PFSK-1 (cell line): Measurements from ENCODE around the gene TMEM243.

Source experiments
- FOXP2 ChIP-seq: optimal IDR thresholded peaks from 2 replicates; pipeline ENCODE3; 2011; ENCODE audit warnings: borderline replicate concordance, control low read depth, inconsistent platforms; ENCODE audit not compliant: insufficient read depth; ENCODE audit errors: extremely low read length, extremely low read depth
- POLR2AphosphoS5 ChIP-seq: IDR thresholded peaks from 2 replicates; pipeline ENCODE4 v1.6.1; 2012; ENCODE audit warnings: low read depth, mild to moderate bottlenecking, control low read depth, low read length, moderate library complexity
- SIN3A ChIP-seq: IDR thresholded peaks from 2 replicates; pipeline ENCODE4 v1.6.1; 2012; ENCODE audit warnings: mild to moderate bottlenecking, low read length, moderate library complexity, borderline replicate concordance; ENCODE audit not compliant: insufficient read depth
- TAF1 ChIP-seq: IDR thresholded peaks from 2 replicates; pipeline ENCODE4 v1.6.1; 2012; ENCODE audit warnings: low read length, control low read depth, borderline replicate concordance; ENCODE audit not compliant: insufficient read depth
- TF ChIP-seq, protein P1 (sequence below), 2 experiments: IDR thresholded peaks; 2 replicates each; pipeline versions ENCODE4 v1.6.1 to v1.8.0; 2011 to 2012; ENCODE audit warnings: low read depth in 2 of 2, low read length in 2 of 2, control low read depth in 1 of 2, inconsistent platforms in 1 of 2, mild to moderate bottlenecking in 1 of 2, moderate library complexity in 1 of 2; ENCODE audit not compliant: insufficient read depth in 1 of 2

The TMEM243 gene

DNA sequence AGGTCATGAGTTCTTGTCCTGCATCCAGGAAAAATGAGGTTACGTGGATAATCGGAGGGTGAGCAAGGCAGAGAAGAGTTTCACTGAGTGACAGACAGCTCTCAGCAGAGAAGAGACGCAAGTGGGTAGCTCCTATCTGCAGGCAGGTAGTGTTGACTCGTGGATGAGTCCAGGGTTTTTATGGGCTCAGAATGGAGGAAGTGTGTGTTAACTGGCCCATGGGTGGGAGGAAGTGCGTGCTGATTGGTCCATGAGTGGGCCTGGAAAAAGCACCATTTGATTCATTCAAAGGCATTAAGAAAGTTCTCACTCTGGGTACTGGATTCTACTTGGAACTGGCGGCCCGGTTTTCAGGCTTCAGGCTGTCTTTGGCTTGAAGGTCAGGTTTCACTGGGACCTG, 72.0 kb downstream of the TMEM243 start:
- TF ChIP-seq, protein P1, sequence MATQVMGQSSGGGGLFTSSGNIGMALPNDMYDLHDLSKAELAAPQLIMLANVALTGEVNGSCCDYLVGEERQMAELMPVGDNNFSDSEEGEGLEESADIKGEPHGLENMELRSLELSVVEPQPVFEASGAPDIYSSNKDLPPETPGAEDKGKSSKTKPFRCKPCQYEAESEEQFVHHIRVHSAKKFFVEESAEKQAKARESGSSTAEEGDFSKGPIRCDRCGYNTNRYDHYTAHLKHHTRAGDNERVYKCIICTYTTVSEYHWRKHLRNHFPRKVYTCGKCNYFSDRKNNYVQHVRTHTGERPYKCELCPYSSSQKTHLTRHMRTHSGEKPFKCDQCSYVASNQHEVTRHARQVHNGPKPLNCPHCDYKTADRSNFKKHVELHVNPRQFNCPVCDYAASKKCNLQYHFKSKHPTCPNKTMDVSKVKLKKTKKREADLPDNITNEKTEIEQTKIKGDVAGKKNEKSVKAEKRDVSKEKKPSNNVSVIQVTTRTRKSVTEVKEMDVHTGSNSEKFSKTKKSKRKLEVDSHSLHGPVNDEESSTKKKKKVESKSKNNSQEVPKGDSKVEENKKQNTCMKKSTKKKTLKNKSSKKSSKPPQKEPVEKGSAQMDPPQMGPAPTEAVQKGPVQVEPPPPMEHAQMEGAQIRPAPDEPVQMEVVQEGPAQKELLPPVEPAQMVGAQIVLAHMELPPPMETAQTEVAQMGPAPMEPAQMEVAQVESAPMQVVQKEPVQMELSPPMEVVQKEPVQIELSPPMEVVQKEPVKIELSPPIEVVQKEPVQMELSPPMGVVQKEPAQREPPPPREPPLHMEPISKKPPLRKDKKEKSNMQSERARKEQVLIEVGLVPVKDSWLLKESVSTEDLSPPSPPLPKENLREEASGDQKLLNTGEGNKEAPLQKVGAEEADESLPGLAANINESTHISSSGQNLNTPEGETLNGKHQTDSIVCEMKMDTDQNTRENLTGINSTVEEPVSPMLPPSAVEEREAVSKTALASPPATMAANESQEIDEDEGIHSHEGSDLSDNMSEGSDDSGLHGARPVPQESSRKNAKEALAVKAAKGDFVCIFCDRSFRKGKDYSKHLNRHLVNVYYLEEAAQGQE (IDR thresholded peaks at IDR 0.05; ENCODE audit: insufficient read depth in 1 of 2, low read depth in 2 of 2, low read length in 2 of 2), result no peak
- TF ChIP-seq SIN3A (no peak), TAF1 (no peak), FOXP2 (no peak), POLR2AphosphoS5 (no peak)

DNA sequence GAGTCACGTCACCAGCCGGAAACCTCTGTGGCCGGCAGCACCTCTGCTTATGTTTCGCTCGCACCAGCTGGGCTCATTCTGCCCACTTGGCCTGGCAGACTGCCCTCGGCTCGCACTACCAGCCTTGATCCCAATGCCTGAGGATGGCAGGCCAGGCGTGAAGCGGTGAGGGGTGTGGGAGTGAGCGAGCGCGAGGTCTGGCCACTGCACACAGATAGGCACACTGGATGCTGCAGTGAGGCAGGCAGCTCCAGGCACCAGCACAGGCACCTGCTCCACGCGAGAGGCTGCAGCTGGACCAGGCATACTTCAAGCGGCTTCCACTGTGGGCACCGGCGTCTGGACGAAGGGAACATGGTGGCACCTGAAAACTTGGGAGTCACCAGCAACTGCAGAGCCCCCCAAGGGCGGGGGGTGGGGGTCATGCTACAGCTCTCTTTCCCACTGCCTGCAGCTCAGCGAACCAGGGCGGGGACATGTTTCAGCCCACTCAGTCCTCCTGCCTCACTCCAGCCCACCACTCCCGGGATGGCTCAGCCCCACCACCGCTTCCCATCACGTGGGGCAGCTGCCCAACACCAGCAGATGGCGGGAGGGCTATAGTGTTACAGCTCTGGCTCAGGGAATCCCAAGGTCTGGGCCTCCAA, 72.7 kb downstream of the TMEM243 start:
- TF ChIP-seq SIN3A (no peak), FOXP2 (no peak), POLR2AphosphoS5 (no peak), TAF1 (no peak)
- TF ChIP-seq, protein P1 (IDR thresholded peaks at IDR 0.05; ENCODE audit: insufficient read depth in 1 of 2, low read depth in 2 of 2, low read length in 2 of 2), result no peak
